ENCODE measurements around the gene DPH2. TPM values are rescaled to one million over a fixed set of nuclear protein-coding genes. Genes with fewer than 3 reads are reported as not detected.

Gene DPH2
- polyA plus RNA-seq, 6 donors from 2014 or later: 23.4 to 58.5 (median 30.9) TPM

DNA sequence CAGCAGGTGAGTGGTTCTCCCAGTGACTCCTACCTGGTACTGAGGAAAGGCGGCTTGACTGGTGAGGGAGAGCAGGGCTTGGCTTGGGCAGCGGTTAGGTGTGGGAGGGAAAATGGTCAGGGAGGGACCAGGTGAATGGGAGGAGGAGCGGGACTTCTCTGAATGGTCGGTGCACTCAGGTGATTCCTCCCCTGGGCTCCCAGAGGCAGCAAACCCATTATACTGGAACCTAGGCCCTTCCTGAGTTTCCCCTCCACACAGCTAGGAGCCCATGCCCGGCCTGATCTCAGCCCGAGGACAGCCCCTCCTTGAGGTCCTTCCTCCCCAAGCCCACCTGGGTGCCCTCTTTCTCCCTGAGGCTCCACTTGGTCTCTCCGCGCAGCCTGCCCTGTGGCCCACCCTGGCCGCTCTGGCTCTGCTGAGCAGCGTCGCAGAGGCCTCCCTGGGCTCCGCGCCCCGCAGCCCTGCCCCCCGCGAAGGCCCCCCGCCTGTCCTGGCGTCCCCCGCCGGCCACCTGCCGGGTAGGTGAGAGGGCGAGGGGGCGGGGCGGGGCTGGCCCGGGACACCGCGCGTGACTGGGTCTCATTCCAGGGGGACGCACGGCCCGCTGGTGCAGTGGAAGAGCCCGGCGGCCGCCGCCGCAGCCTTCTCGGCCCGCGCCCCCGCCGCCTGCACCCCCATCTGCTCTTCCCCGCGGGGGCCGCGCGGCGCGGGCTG lies 33.9 kb upstream of the DPH2 start:
- ATAC-seq (ENCODE audit: low read depth in 2 of 2): no peak
- H3K36me3 Mint-ChIP-seq: peaks cover 0 to 4% of the 10 kb centered on the region in 2 donors
- H3K9me3 Mint-ChIP-seq: no peaks in the 10 kb centered on the region
- H3K4me1 Mint-ChIP-seq: peaks cover 22 to 33% (median 22%) of the 10 kb centered on the region in 3 donors
- peak overlapping the region in 1 of 6 donors; percentile 39 for H3K27ac Mint-ChIP-seq
- H3K4me3 Mint-ChIP-seq: peak overlapping the region in 5 of 8 donors; percentile 21 to 82 (median 64)
- DNase-seq: no peak
- H3K27me3 Mint-ChIP-seq: peaks cover 12 to 46% (median 33%) of the 10 kb centered on the region in 3 donors

DNA sequence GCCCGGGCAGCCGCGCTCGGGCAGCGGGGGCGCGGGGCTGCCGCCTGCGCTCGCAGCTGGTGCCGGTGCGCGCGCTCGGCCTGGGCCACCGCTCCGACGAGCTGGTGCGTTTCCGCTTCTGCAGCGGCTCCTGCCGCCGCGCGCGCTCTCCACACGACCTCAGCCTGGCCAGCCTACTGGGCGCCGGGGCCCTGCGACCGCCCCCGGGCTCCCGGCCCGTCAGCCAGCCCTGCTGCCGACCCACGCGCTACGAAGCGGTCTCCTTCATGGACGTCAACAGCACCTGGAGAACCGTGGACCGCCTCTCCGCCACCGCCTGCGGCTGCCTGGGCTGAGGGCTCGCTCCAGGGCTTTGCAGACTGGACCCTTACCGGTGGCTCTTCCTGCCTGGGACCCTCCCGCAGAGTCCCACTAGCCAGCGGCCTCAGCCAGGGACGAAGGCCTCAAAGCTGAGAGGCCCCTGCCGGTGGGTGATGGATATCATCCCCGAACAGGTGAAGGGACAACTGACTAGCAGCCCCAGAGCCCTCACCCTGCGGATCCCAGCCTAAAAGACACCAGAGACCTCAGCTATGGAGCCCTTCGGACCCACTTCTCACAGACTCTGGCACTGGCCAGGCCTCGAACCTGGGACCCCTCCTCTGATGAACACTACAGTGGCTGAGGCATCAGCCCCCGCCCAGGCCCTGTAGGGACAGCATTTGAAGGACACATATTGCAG lies 33.2 kb upstream of the DPH2 start:
- H3K36me3 Mint-ChIP-seq: peaks cover 0 to 4% of the 10 kb centered on the region in 2 donors
- peak overlapping the region; percentile 51 to 83 (median 78) for H3K4me3 Mint-ChIP-seq
- no peaks in the 10 kb centered on the region for H3K9me3 Mint-ChIP-seq
- DNase-seq (peak; percentile 29), ATAC-seq (ENCODE audit: low read depth in 2 of 2) (peak; percentile 59 to 61)
- H3K27me3 Mint-ChIP-seq: peaks cover 12 to 43% (median 33%) of the 10 kb centered on the region in 3 donors
- H3K4me1 Mint-ChIP-seq: peaks cover 22 to 33% (median 22%) of the 10 kb centered on the region in 3 donors
- no peak overlapping the region for H3K27ac Mint-ChIP-seq

DNA sequence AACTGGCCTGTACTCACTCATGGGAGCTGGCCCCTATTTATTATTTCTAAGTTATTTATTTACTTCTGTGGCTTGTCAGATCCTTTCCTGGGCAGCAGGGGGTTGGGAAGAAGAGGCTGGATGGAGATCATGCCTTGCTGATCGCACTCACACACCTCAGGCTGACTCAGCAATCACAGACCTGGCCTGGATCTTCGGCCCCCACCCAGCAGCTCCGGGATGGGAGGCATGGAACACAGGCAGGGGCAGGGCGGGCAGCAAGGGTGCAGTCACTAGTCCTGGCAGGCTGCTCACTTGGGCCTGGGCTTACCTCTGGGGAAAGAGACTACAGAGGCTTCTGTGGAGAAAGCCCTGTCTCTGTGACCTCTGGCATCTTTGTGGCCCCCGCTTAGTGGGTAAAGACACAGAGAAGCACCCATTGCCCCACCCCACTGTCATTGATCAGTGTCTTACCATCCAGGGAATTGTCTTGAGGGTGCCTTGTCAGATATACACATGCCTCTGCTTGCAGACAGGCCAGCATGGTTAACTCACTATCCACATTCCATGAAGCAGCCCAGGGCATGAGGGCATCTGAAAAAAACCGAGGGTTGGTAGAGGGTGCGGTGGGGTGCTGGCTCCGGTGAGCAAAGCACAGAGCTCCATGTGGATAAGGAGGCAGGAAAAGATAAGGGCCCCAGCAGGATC lies 32.5 kb upstream of the DPH2 start:
- peak overlapping the region in 4 of 8 donors; percentile 24 to 82 (median 76) for H3K4me3 Mint-ChIP-seq
- H3K36me3 Mint-ChIP-seq: peaks cover 0 to 4% of the 10 kb centered on the region in 2 donors
- ATAC-seq (ENCODE audit: low read depth in 2 of 2): no peak
- no peak overlapping the region for H3K27ac Mint-ChIP-seq
- no peak for DNase-seq
- H3K27me3 Mint-ChIP-seq: peaks cover 12 to 40% (median 32%) of the 10 kb centered on the region in 3 donors
- H3K4me1 Mint-ChIP-seq: peaks cover 22 to 33% (median 22%) of the 10 kb centered on the region in 3 donors
- H3K9me3 Mint-ChIP-seq: no peaks in the 10 kb centered on the region

DNA sequence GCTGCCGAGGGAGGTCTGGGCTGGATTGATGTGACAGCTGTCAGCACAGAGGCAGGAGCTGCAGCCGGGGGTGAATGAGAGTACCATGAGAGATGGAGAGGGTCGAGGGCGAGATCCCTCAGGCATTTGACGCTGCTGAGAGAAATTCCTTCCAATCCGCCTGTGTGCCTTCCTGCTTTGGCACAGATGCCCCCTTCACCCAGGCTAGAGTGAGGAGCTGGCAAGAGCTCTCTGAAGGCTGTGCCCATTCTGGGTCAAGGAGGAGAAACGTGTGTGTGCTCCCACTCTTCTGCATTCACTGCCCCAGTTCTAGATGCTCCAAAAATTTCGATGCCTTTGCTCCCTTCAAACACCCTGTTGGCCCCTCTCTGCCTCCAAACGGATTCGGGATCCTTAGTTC lies 31.4 kb upstream of the DPH2 start:
- Mint-ChIP-seq H3K9me3 (no peaks in the 10 kb centered on the region), H3K36me3 (no peaks in the 10 kb centered on the region), H3K27ac (peak overlapping the region in 2 of 6 donors; percentile 38 to 67), H3K27me3 (peaks cover 6 to 29% (median 22%) of the 10 kb centered on the region in 3 donors), H3K4me3 (peak overlapping the region in 2 of 8 donors; percentile 1 to 53), H3K4me1 (peaks cover 16 to 25% (median 24%) of the 10 kb centered on the region in 3 donors)
- no peak for ATAC-seq (ENCODE audit: low read depth in 2 of 2)
- no peak for DNase-seq

DNA sequence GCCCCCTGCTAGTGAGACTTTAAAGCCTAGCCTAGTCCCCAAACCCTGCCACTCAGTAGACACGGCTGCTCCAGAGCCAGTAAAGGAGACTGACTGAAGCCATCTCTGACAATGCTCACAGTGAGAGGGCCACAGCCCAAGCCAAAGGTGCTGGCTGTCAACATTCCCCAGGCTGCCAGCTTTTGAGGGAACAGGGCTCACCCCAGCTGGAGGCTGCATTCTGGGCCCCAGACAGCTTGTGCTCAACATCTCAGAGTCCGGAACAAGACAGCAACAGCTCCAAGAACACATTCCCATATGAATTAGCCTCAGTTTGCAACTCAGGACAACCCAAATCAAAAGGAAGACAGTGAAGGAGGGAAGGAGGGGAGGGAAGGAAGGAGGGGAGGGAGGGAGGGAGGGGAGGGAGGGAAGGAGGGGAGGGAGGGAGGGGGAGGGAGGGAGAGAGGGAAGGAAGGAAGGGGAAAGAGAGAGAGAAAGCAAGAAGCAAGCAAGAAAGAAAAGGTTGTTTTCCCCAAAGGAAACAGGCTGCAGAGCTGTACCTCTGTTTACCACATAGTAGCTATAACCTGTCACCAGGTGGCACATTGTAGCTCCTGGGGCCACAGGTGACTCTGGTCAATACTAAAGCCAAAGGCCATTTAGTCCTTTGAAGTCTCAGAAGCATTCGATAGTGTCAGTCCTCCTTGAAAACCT lies 30.8 kb upstream of the DPH2 start:
- H3K4me3 Mint-ChIP-seq: peak overlapping the region in 1 of 8 donors; percentile 27
- H3K36me3 Mint-ChIP-seq: no peaks in the 10 kb centered on the region
- H3K9me3 Mint-ChIP-seq: no peaks in the 10 kb centered on the region
- no peak for ATAC-seq (ENCODE audit: low read depth in 2 of 2)
- peaks cover 13 to 20% (median 17%) of the 10 kb centered on the region in 3 donors for H3K4me1 Mint-ChIP-seq
- H3K27ac Mint-ChIP-seq: peak overlapping the region in 1 of 6 donors; percentile 67
- DNase-seq: no peak
- peaks cover 3 to 23% (median 15%) of the 10 kb centered on the region in 3 donors for H3K27me3 Mint-ChIP-seq

DNA sequence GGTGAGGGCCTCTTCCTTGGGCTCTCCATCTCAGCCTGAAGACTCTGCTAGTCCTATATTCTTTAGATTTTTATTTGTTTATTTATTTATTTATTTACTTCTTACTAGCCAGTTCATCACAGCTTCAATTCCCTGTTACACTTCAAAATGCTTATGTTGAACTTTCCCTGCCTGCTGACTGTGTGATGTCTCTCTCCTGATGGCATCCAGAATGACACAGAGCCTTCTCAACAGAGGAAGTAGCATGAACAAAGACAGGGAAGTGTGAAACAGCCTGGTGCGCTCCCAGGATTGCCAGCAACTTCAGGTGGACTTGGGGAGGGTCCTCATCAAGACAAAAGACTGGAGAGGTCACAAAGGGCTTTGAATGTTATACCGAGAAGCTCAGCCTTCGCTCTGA lies 27.4 kb upstream of the DPH2 start:
- Mint-ChIP-seq H3K4me1 (peaks cover 21 to 29% (median 27%) of the 10 kb centered on the region in 3 donors), H3K27me3 (no peaks in the 10 kb centered on the region), H3K9me3 (no peaks in the 10 kb centered on the region), H3K36me3 (no peaks in the 10 kb centered on the region), H3K27ac (peak overlapping the region in 3 of 6 donors; percentile 33 to 69 (median 38)), H3K4me3 (peak overlapping the region in 1 of 8 donors; percentile 54)
- DNase-seq (no peak), ATAC-seq (ENCODE audit: low read depth in 2 of 2) (no peak)

DNA sequence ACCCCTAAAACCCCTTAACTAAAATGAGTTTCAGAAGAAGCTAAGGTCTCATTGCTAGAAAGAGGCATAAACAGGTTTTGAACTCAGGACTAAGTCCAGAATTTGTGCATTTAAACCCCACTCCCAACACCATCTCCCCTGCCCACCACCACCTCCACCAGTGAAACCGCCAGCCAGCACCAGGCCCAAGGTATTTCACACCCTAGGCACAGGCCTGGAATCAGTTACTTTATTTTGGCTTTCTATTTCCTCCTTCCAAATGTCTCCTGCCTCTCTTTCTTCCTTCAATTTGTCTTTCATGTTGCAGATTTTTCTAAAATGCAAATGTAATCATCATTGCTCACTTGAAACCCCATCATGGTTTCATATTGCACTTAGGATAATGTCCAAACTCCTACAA lies 24.9 kb upstream of the DPH2 start:
- DNase-seq (no peak), ATAC-seq (ENCODE audit: low read depth in 2 of 2) (no peak)
- H3K4me3 Mint-ChIP-seq: peak overlapping the region; percentile 2 to 91 (median 56)
- H3K27me3 Mint-ChIP-seq: no peaks in the 10 kb centered on the region
- peaks cover 34 to 40% (median 37%) of the 10 kb centered on the region in 3 donors for H3K4me1 Mint-ChIP-seq
- H3K9me3 Mint-ChIP-seq: no peaks in the 10 kb centered on the region
- H3K36me3 Mint-ChIP-seq: no peaks in the 10 kb centered on the region
- peak overlapping the region in 2 of 6 donors; percentile 12 to 69 for H3K27ac Mint-ChIP-seq

DNA sequence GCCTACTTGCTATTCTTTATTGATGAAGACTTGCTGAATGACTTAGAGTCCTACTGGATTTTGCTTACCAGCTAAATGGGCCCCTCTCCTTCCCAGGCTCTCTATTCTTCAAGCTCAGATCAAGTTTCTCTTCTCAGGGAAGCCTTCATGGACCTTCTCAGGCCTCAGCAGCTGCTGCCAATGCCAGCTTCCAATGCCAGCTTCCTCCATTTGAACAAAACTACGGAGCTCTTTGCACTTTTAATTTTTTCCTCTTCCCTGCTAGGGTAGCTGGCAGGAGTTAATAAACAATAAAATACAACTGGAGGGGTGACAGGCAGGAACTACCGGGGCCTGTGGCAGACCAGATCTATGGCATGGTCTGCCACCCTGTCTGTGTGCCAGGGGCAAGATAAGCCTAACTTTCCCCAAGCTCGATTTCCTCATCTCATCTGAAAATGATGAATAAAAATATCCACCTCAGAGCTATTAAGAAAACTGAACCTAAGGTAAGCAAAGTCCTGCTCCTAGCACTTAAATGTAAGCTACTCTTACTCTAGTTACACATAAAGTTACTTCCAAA lies 24.1 kb upstream of the DPH2 start:
- H3K4me1 Mint-ChIP-seq: peaks cover 37 to 47% (median 39%) of the 10 kb centered on the region in 3 donors
- peak overlapping the region; percentile 94 to 99 (median 96) for H3K27ac Mint-ChIP-seq
- H3K9me3 Mint-ChIP-seq: no peaks in the 10 kb centered on the region
- H3K4me3 Mint-ChIP-seq: peak overlapping the region; percentile 91 to 97 (median 94)
- ATAC-seq (ENCODE audit: low read depth in 2 of 2) (no peak), DNase-seq (no peak)
- peaks cover 0 to 9% of the 10 kb centered on the region in 2 donors for H3K36me3 Mint-ChIP-seq
- no peaks in the 10 kb centered on the region for H3K27me3 Mint-ChIP-seq

DNA sequence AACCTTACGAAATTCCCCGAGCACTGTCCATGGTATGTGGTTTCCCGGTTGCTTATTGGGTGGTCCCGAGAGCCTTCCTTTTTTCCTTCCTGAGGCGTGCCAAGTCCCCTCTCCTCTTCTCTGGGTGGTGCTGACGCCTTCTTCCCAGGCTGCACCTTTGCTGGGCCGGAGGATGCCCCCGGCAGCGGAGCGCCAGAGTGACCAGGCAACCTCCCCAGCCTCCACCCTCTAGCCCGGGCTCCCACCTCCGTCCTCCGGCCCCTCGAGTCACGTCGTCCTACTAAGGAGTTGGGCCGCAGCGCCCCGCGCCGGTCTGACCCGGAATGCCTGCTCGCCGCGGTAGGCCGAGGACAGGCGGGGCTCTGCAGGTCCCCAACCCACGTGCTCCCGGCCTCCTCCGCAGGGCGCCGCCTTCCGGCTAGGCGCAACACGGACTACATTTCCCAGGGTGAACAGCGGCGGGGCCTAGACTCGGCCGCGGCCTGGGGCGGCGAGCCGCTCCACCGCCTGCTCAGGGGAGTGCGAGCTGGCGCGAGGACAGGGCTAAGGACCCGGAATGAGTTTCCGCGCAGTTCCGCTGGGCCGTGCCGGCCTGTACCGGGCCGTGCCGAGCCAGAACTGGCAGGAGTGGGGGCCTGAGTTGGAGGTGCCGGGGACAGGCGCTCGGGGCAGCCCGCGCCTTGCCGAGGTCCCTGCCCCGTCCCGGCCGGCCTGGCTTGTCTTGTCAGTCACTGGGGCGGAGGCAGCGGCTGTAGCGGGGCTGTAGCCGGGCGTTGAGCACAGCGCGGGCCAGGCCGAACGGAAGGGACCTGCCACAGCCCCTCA lies 23.4 kb upstream of the DPH2 start, which contains the start of gene IPO13:
TSS of gene IPO13 (plus strand) at position 715 of the 825 bp plus-strand sequence. CDS start 651 bp downstream, outside the sequence.
- no peaks in the 10 kb centered on the region for H3K9me3 Mint-ChIP-seq
- peaks cover 37 to 54% (median 39%) of the 10 kb centered on the region in 3 donors for H3K4me1 Mint-ChIP-seq
- H3K36me3 Mint-ChIP-seq: peaks cover 0 to 9% of the 10 kb centered on the region in 2 donors
- H3K4me3 Mint-ChIP-seq: peak within 1 kb of the TSS; percentile 91 to 97 (median 94)
- DNase-seq (peak; percentile 96), ATAC-seq (ENCODE audit: low read depth in 2 of 2) (peak; percentile 93 to 94)
- H3K27me3 Mint-ChIP-seq: no peaks in the 10 kb centered on the region
- peak within 1 kb of the TSS; percentile 94 to 99 (median 96) for H3K27ac Mint-ChIP-seq

DNA sequence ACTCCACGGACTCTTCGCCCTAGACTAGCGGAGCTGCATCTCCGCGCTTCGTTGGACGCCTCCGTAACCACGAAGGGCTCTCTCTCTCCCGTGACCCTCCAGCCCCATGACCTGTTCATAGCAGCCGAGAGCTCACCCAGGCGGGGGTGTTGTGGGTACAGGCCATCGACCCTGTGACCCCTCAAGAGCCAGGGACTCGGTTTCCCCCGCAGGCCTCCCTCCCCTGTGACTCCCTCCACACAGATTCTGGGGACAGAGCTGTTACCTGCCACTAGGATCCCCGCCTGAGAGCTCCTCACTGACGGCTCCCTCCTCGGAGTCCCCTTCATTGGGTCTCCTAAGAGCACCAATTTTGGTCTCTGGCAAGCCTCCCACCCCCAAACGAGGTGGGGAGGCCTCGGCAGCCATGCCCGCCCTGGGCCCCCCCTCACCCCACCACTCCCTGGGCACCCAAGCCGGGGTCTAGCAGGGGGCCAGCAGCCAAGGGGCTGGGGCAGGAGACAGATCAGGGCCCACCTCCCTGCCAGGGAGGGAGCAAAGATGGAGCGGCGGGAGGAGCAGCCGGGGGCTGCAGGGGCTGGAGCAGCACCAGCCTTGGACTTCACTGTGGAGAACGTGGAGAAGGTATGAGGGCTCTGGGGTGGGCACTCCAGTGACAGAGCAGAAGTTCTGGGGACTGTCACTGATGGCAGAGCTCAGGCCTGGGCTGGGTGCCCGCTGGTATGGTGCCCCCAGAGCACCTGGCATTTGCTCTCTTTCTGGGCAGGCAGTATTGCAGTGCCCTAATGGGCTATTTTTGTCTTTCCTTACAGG lies 22.5 kb upstream of the DPH2 start:
- no peaks in the 10 kb centered on the region for H3K9me3 Mint-ChIP-seq
- H3K4me3 Mint-ChIP-seq: peak overlapping the region; percentile 91 to 97 (median 94)
- peak; percentile 0 to 2 for ATAC-seq (ENCODE audit: low read depth in 2 of 2)
- no peak for DNase-seq
- H3K27ac Mint-ChIP-seq: peak overlapping the region; percentile 92 to 98 (median 95)
- H3K36me3 Mint-ChIP-seq: peaks cover 0 to 9% of the 10 kb centered on the region in 2 donors
- peaks cover 37 to 57% (median 39%) of the 10 kb centered on the region in 3 donors for H3K4me1 Mint-ChIP-seq
- H3K27me3 Mint-ChIP-seq: no peaks in the 10 kb centered on the region

DNA sequence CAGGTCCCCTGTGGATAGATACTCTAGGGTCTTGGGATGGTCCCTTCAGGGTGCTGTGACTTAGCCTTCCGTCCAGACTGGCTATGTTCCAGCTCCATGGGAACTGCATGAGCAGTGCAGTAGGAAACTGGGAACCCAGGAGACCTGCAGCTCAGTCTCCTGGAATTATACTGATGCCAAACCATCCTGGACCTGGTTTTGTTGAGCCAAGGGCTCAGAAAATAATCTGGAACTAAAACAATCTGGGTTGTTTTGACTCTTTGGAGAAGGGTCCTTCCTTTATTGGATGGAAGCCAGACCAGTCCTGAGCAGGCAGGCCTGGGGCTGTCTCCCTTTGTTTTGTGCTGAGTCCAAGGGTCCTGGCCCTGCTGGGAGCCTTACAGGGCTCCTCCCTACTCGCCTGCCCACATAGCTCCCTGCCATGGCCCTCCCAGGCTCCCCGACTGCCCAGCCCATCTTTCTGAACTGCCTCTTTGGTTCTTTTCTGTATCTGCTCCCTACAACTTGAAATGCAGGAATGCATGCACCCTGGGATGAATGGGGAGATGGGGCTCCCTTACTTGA lies 21.9 kb upstream of the DPH2 start:
- Mint-ChIP-seq H3K27me3 (no peaks in the 10 kb centered on the region), H3K9me3 (no peaks in the 10 kb centered on the region), H3K4me1 (peaks cover 32 to 57% (median 39%) of the 10 kb centered on the region in 3 donors), H3K4me3 (peak overlapping the region; percentile 84 to 95 (median 94)), H3K36me3 (peaks cover 0 to 9% of the 10 kb centered on the region in 2 donors), H3K27ac (peak overlapping the region in 5 of 6 donors; percentile 36 to 95 (median 85))
- ATAC-seq (ENCODE audit: low read depth in 2 of 2) (no peak), DNase-seq (no peak)
